Activated CD4-positive, alpha-beta T cell treated with anti-CD3 and anti-CD28 coated beads, Interleukin-2, amount 50 U/mL, for 24 hours (primary cell): ENCODE results near the gene ADAMTS8.

Source experiments
- DNase-seq, 2 donors: peaks; one replicate each; pipeline ENCODE4 v3.0.0-alpha.2; 2020; ENCODE audit warnings: low read depth in 1 of 2, low spot score in 1 of 2

The ADAMTS8 gene

DNA sequence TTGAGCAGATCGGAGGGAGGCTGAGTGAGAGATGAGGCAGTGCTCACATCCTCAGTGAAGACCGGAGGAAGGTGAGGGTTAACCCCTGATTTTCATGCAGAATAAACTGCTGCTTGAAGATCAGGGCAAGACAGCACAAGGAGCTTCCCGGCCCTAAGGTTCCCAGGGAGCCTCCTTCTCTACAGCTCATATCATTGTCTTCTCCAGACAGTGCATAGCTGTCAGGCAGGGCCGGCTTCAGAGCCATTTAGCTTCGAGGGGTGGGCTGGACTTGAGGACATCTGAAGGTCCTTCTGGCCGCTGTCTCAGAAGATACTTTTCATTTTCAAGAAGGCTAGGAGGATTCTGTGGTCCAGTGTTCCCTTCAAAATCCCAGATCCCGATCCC, 7.2 kb downstream of the ADAMTS8 start:
- no peak for DNase-seq

DNA sequence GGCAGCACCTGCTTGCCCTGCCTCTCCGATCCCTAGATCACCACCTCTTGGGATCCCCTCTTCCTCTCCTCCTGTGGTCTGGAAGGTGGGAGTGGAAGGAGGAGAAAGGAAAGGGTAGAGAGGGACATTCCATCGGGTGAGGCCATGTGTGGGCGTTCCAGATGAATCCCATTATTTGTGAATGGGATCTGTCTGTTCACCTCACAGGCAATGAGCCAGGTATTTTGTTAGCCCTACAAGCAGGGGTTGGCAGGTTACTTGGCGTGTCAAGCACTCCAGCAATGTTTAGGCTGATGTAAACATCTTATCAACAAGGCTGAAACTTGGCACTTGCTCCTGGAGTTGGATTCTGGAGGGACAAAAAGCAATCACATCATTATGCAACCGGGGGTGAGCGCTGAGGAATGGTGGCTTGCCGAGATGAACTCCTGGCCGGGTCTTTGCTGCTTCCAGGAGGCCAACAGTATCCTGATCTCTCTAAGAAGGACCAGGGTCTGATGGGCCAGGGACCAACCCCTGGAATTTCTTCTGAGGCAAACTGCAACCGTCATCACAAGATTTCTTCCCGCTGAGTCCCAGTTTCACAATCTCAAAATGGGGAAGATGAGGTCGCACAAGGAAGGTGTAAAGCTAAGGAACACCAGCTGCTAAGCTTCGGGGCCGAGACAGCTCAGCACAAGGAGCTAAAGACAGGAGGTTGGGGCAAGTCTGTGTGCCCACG, 7.8 kb downstream of the ADAMTS8 start:
- no peak for DNase-seq

DNA sequence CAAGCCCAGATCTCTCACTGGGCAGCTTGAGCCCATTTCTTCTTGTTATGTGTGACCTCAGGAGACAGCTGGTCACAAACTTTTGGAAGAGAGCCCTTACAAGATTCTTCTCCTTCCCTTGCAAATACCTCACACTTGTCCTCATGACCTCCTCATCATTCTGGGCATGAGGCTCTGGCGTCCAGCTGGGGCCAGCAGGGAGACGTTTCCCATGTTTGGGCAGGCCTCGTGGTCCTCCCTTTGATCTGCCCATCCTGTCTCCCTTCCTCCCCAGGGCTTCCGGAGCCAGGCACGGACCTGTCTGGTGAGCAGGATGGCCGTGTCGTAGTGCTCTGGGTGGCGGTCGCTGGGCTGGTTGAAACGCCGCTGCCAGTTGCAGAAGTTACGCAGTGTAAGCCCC, 9.7 kb downstream of the ADAMTS8 start:
- DNase-seq: no peak

- no peak for DNase-seq
Observed at GRCh38 chr11:130418210-130418609, 10.2 kb downstream of the ADAMTS8 start.

DNA sequence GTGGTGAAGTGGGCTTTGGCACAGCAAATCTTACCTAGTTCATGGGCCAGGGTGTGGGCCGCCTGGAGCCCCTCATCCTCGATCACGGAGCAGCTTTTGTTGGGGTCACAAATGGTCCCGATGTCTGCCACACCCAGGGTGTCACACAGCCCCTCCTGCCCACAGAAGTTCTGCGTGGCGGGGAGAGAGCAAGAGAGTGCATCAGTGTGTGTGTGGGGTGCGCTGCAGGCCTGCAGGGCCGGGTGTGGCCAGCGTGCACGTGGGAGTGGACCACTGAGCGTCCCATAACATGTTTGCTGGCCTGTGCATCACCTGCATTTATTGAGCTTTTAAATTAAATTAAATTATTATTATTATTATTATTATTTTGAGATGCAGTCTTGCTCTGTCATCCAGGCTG, 11.5 kb downstream of the ADAMTS8 start:
- DNase-seq: no peak

GRCh38 chr11:130416530-130416882, 11.9 kb downstream of the ADAMTS8 start:
- DNase-seq: no peak

DNA sequence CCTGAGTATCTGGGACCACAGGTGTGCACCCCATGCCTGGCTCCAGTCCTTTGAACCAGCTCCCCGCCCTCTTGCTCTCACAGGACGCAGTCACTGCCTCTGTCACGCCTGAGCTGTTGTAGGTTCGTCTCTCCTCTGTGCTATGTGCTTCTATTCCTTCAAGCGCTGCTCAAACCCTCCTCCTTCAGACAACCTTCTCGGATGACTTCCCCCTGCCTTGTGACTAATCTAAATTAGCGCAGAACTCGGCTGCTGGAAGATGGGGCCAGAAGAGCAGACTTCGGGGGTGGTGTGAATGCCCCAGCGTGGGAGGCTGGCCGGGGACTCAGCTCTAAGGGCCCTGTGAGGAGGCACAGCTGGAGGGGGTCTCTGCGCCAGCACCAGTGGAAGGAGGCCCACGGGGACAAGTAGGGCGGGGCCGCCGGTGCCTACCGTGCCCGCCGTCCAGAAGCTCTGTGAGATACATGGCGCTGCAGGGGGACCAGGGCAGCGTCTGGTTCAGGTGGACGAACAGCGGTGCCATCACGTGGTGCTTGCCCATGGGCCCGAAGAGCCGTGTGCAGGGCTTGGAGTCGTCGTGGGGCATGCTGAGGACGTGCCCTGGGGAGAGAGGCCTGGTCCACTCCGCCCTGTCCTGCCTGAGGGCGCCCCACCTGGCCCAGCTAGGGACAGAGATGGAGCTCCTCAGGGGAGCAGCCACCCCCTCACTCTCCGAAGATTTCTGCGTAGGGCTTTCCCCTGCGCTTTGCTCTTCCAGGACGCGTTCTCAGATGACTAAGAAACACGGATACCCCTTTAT, 12.5 kb downstream of the ADAMTS8 start:
- no peak for DNase-seq

- DNase-seq: no peak
Observed at GRCh38 chr11:130414107-130415080, 14.0 kb downstream of the ADAMTS8 start.

GRCh38 chr11:130413405-130414106, 14.9 kb downstream of the ADAMTS8 start:
- no peak for DNase-seq

GRCh38 chr11:130411223-130411622, 17.2 kb downstream of the ADAMTS8 start:
- DNase-seq: no peak

- no peak for DNase-seq
Observed at GRCh38 chr11:130409594-130410388, 18.6 kb downstream of the ADAMTS8 start.

DNA sequence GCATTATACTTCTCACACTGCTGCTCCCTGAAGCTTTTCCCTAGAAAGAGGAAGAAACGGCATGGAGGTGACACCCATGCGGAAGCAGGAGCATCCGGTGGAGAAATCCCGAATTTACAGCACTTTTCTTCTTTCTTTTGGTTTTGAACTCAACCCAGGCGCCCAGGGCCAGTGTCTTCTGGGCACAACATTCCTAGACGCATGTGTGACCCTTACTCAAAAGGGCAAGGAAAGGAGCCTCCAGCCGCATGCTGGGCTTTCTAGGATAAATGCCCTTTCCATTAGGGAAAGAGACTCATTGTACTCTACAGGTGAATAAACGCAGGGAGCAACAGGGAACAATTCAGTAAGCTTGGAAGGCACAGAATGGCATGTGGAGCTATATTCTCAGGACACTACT, 19.5 kb downstream of the ADAMTS8 start:
- DNase-seq: no peak

DNA sequence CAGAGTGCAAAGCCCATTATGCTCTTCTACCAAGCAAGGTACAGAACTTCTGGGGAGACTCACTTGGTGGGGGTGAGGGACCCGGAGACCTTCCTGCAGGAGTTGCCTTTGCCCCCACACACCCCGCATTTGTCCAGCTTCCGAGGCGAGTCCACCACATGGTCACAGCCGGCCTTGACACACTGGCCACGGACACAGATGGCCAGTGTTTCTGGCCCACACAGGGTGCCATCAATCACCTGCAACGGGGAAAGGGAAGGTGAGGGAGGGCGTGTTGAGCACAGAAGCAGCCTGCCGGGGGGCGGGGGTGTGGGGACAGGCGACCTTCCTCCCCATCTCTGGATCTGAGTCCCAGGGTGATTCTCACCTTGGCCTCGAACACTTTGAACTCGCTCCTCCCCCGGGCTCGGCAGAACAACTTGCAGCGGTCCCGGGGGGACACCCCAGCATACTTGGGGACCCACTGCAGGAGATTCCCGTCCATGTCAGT, 20.0 kb downstream of the ADAMTS8 start:
- DNase-seq: no peak

GRCh38 chr11:130407978-130408377, 20.4 kb downstream of the ADAMTS8 start:
- DNase-seq: no peak

DNA sequence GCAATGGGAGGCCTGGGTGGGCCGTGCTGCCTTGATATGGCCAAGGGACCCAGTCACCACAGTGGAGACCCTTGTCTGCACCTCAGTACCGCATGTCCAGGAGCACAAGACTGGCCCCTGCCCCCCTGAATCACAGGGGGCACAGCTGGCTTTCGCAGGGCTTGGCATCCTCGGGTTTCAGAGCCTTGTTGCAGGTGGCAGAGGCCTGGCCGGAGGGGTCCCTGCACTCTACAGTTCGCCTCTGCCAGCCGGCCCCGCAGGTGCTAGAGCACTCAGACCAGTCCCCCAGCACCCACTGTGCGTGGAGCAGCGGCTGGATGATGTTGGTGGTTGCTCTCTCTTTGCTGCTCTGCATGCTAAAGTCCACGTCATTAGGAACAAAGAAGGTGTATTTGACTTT, 23.0 kb downstream of the ADAMTS8 start:
- no peak for DNase-seq

GRCh38 chr11:130404727-130405126, 23.7 kb downstream of the ADAMTS8 start:
- DNase-seq: no peak

DNA sequence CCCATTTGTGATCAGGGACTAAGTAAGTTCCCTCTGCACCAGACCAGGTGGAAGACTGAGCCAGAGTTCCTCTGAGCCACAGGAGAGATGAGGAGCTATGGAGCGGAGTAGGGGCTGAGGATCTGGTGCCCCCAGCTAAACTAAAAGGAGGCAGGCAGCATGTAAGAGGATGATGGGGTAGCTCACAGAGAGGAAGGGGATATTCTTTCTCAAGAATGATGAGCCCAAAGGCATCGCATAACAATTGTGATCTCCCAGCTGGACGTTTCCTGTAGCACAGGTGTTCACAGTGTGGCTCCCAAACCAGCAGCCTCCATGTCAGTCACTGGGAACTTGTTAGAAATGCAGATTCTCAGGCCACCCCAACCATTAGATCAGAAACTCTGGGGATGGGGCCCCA, 24.4 kb downstream of the ADAMTS8 start:
- no peak for DNase-seq

- DNase-seq: no peak
Observed at GRCh38 chr11:130403271-130403804, 25.1 kb downstream of the ADAMTS8 start.

DNA sequence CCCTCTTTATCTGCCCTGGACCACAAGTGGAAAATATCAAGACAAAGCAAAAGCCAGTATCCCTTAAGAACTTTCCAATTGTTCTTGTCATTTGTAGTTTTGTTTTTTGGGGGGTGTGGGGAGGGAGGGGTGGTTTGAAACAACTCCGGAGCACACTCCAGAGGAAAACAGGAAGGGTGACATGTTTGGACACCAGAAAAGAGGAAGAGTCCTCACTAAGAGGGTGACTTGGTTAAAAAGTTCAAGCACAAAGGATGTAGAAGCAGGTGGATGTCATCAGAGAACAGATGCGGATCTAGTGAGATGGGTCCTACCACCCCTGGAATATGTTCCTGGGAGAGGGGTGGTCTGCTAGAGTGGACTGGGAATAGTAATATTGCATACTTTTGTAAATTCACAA, 25.8 kb downstream of the ADAMTS8 start:
- DNase-seq: no peak
